ENCODE results near the gene NHSL1. TPM values are rescaled to one million over a fixed set of nuclear protein-coding genes. Genes with fewer than 3 reads are reported as not detected.

The NHSL1 gene
- total RNA-seq, 4 donors from 2014 or later: 5.4 to 24.3 (median 22.2) TPM

DNA sequence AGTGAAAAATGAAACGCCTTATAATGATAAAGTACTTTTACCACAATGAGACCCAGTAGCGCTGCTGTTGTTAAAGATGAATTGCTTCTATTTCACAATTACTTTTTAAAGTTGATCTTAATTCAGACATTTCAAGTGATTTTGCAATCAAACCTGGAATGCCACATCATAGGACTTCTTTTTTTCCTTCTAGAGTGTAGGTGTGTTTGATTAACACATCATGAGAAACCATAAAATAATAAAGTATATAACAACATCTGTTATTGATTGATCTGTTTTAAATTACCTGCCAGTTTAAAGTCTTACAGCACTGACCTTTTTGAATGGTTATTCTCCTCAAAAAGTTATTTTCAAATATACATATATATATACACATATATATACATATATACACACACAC is 56.6 kb downstream of the NHSL1 start:
- TF ChIP-seq, protein P1, sequence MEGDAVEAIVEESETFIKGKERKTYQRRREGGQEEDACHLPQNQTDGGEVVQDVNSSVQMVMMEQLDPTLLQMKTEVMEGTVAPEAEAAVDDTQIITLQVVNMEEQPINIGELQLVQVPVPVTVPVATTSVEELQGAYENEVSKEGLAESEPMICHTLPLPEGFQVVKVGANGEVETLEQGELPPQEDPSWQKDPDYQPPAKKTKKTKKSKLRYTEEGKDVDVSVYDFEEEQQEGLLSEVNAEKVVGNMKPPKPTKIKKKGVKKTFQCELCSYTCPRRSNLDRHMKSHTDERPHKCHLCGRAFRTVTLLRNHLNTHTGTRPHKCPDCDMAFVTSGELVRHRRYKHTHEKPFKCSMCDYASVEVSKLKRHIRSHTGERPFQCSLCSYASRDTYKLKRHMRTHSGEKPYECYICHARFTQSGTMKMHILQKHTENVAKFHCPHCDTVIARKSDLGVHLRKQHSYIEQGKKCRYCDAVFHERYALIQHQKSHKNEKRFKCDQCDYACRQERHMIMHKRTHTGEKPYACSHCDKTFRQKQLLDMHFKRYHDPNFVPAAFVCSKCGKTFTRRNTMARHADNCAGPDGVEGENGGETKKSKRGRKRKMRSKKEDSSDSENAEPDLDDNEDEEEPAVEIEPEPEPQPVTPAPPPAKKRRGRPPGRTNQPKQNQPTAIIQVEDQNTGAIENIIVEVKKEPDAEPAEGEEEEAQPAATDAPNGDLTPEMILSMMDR (IDR thresholded peaks at IDR 0.05; ENCODE audit: low read depth): no peak

- TF ChIP-seq, protein P1 (IDR thresholded peaks at IDR 0.05; ENCODE audit: low read depth): no peak
Observed at GRCh38 chr6:138441965-138442364, 57.3 kb downstream of the NHSL1 start.

- TF ChIP-seq, protein P1 (IDR thresholded peaks at IDR 0.05; ENCODE audit: low read depth): no peak
Observed at GRCh38 chr6:138440758-138441357, 58.4 kb downstream of the NHSL1 start.

DNA sequence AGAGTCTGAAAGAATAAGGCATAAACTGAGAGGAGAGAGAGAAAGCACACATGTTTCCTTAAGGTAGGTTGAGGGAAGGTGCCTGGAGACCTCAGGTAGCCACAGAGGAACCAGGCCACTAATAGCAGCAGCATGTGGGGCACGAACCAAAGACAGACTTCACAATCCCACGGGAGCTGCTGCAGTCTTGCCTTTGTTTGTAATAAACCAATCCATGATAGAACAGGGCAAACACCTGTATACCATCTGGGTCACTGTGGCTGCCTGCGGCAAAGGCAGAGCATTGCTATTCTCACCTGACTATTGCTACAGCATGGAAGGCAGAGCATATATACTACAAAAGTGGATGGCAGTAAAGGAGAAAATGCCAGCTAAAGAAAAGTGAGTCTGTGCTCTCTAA is 59.0 kb downstream of the NHSL1 start:
- TF ChIP-seq, protein P1 (IDR thresholded peaks at IDR 0.05; ENCODE audit: low read depth): no peak

DNA sequence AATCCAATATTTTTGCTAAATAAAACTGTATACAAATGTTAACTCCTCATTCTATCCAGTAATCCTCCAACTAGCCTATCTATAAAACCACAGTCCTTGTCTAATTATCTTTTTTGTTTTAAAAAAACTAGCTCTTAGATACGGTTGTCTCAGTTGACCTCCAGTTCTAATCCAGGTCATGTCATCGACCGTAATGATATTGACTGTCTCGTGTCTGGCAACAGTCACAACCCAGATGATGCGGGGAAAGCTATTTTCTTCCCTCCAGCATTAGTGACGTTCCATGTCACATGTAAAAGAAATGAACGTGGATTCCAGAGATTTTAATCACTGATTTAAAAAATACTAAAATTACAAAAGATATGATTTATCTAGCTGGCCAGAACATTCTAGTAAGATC is 59.7 kb downstream of the NHSL1 start:
- TF ChIP-seq, protein P1 (IDR thresholded peaks at IDR 0.05; ENCODE audit: low read depth): no peak

DNA sequence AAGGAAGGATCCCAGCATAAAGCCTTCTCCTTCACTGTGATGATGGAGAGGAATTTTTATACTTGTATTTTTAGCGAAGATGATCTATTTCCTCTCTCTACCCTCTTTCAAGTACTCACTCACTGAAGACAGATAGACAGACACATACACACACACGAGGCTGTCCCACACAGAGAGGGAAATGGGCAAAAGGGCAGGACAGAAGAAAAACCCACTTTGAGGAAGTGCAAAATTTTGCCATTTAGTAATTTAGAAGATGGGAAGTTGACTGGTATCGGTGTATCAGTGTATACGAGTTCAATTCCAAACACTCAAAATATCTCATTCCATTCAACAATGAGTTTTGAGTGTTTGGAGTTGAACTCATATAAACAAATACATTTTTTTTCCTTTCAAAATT is 64.4 kb downstream of the NHSL1 start:
- TF ChIP-seq, protein P1 (IDR thresholded peaks at IDR 0.05; ENCODE audit: low read depth): no peak

GRCh38 chr6:138434096-138434495 is 65.2 kb downstream of the NHSL1 start:
- TF ChIP-seq, protein P1 (IDR thresholded peaks at IDR 0.05; ENCODE audit: low read depth): no peak
